Endodermal cell (in vitro differentiated cells): ENCODE data around the gene AHSG. TPM values are rescaled to one million over a fixed set of nuclear protein-coding genes. Genes with fewer than 3 reads are reported as not detected.

Experiments used
- DNase-seq: peaks from one replicate; pipeline ENCODE4 v3.0.0-alpha.2; 2017
- H3K27ac ChIP-seq: 2 replicates; pipeline ENCODE4 v1.5.1; 2013; ENCODE audit warnings: mild to moderate bottlenecking, low read depth, low read length, moderate library complexity
- H3K27me3 ChIP-seq: 2 replicates; pipeline ENCODE4 v1.6.1; 2013; ENCODE audit warnings: mild to moderate bottlenecking, low read length, moderate library complexity; ENCODE audit not compliant: insufficient read depth, control insufficient read depth, poor library complexity, severe bottlenecking
- H3K36me3 ChIP-seq: 2 replicates; pipeline ENCODE4 v1.7.0; 2013; ENCODE audit warnings: mild to moderate bottlenecking, low read length, moderate library complexity; ENCODE audit not compliant: control insufficient read depth, insufficient read depth
- H3K4me1 ChIP-seq: one replicate; pipeline ENCODE4 v1.7.0; 2013; ENCODE audit warnings: low read length; ENCODE audit not compliant: control insufficient read depth, insufficient read depth
- H3K4me3 ChIP-seq: 2 replicates; pipeline ENCODE4 v1.5.1; 2013; ENCODE audit warnings: mild to moderate bottlenecking, low read length, moderate library complexity
- H3K9ac ChIP-seq: 2 replicates; pipeline ENCODE4 v1.6.1; 2013; ENCODE audit warnings: mild to moderate bottlenecking, low read length, moderate library complexity; ENCODE audit not compliant: poor library complexity, severe bottlenecking; ENCODE audit errors: extremely low read depth
- H3K9me3 ChIP-seq: 2 replicates; pipeline ENCODE4 v1.6.1; 2013; ENCODE audit warnings: mild to moderate bottlenecking, low read length, moderate library complexity; ENCODE audit not compliant: control insufficient read depth
- H3K27ac Mint-ChIP-seq: 2 replicates; pipeline ENCODE4 v1.8.0; 2020; ENCODE audit warnings: mixed read lengths
- H3K27me3 Mint-ChIP-seq: 2 replicates; pipeline ENCODE4 v1.8.0; 2021; ENCODE audit warnings: mild to moderate bottlenecking, mixed read lengths; ENCODE audit not compliant: insufficient read depth
- H3K36me3 Mint-ChIP-seq: 2 replicates; pipeline ENCODE4 v1.8.0; 2020; ENCODE audit warnings: low read depth, mixed read lengths
- H3K4me1 Mint-ChIP-seq: 2 replicates; pipeline ENCODE4 v1.8.0; 2020; ENCODE audit warnings: mixed read lengths
- H3K4me3 Mint-ChIP-seq: 2 replicates; pipeline ENCODE4 v1.8.0; 2020; ENCODE audit warnings: mild to moderate bottlenecking, moderate library complexity, mixed read lengths
- H3K9me3 Mint-ChIP-seq: 2 replicates; pipeline ENCODE4 v1.8.0; 2020; ENCODE audit warnings: mild to moderate bottlenecking, mixed read lengths
- CTCF ChIP-seq: fragments of 200-600 bp; sonication (generic); conservative IDR thresholded peaks from 2 replicates; pipeline ENCODE4 v1.5.0; 2021; ENCODE audit warnings: antibody characterized with exemption, mild to moderate bottlenecking
- WGBS, 2 experiments: methylation state at CpG; one replicate each; pipeline versions ENCODE4 v1.1.5 to v1.1.7; 2013; ENCODE audit warnings: missing lambda C conversion rate in 2 of 2, mixed read lengths in 1 of 2; ENCODE audit not compliant: insufficient coverage in 1 of 2, insufficient read length in 1 of 2; 5-methylcytosine and 5-hydroxymethylcytosine counted together
- total RNA-seq, 2 donors: library from RNA; stranded (reverse); fragmentation: NEBNext Ultra II Directional in 1 of 2; extraction: Animal tissue kit (Norgen Biotek cat#: 25700) in 1 of 2; gene quantifications; 2 replicates in 1 of 2; 3 replicates in 1 of 2; pipeline ENCODE4 v1.2.1, GENCODE V29; 2021

AHSG gene
- total RNA-seq, 2 donors from 2014 or later, result not detected

- WGBS, 2 experiments, result 84 to 93% methylated on average over 2 to 4 of the region's 4 CpGs
- Histone ChIP-seq H3K9ac (no peak overlapping the region), H3K27me3 (peaks cover 37% of the 10 kb centered on the region), H3K4me1 (no peaks in the 10 kb centered on the region), H3K36me3 (no peaks in the 10 kb centered on the region), H3K9me3 (no peaks in the 10 kb centered on the region), H3K4me3 (no peak overlapping the region), H3K27ac (no peak overlapping the region)
- DNase-seq, result no peak
- Mint-ChIP-seq H3K36me3 (no peaks in the 10 kb centered on the region), H3K27ac (no peak overlapping the region), H3K4me3 (no peak overlapping the region), H3K4me1 (peaks cover 8% of the 10 kb centered on the region), H3K9me3 (no peaks in the 10 kb centered on the region), H3K27me3 (peaks cover 61% of the 10 kb centered on the region)
- TF ChIP-seq CTCF, result no peak
Observed at GRCh38 chr3:186613637-186614265, 891 bp downstream of the AHSG start.

- Histone ChIP-seq H3K9me3 (no peaks in the 10 kb centered on the region), H3K4me1 (no peaks in the 10 kb centered on the region), H3K9ac (no peak overlapping the region), H3K27ac (no peak overlapping the region), H3K27me3 (peaks cover 37% of the 10 kb centered on the region), H3K4me3 (no peak overlapping the region), H3K36me3 (no peaks in the 10 kb centered on the region)
- H3K9me3 Mint-ChIP-seq, result no peaks in the 10 kb centered on the region
- H3K27me3 Mint-ChIP-seq, result peaks cover 62% of the 10 kb centered on the region
- no peak for DNase-seq
- H3K27ac Mint-ChIP-seq, result no peak overlapping the region
- H3K4me1 Mint-ChIP-seq, result peaks cover 8% of the 10 kb centered on the region
- 84 to 85% methylated on average over 6 of the region's 6 CpGs for WGBS, 2 experiments
- H3K36me3 Mint-ChIP-seq, result no peaks in the 10 kb centered on the region
- no peak for TF ChIP-seq CTCF
- H3K4me3 Mint-ChIP-seq, result no peak overlapping the region
Observed at GRCh38 chr3:186614266-186614596, 1.4 kb downstream of the AHSG start.

- TF ChIP-seq CTCF, result peak; percentile 98
- Mint-ChIP-seq H3K4me1 (peaks cover 8% of the 10 kb centered on the region), H3K4me3 (no peak overlapping the region), H3K9me3 (no peaks in the 10 kb centered on the region), H3K27me3 (peaks cover 64% of the 10 kb centered on the region), H3K27ac (no peak overlapping the region), H3K36me3 (no peaks in the 10 kb centered on the region)
- no peak overlapping the region for H3K27ac ChIP-seq
- 48 to 51% methylated on average over 14 to 16 of the region's 16 CpGs for WGBS, 2 experiments
- no peaks in the 10 kb centered on the region for H3K4me1 ChIP-seq
- peak; percentile 93 for DNase-seq
- no peaks in the 10 kb centered on the region for H3K36me3 ChIP-seq
- H3K4me3 ChIP-seq, result no peak overlapping the region
- H3K9ac ChIP-seq, result no peak overlapping the region
- H3K27me3 ChIP-seq, result peaks cover 37% of the 10 kb centered on the region
- no peaks in the 10 kb centered on the region for H3K9me3 ChIP-seq
Observed at GRCh38 chr3:186614597-186615483, 2.0 kb downstream of the AHSG start.
